HuH-7 (cell line): Measurements from ENCODE around the gene NBEAL1.
A peak's percentile ranks its signal among the peaks of the same experiment; 100 is the strongest.
"Not testable (repeated sequence)": the region's sequence is repeated elsewhere in the genome, so short reads cannot be mapped to it uniquely, and the experiment has no call there.

Experiments used
- DNase-seq: peaks from one replicate; pipeline ENCODE4 v3.0.0; 2011; ENCODE audit warnings: low spot score

The NBEAL1 gene

GRCh38 chr2:203229674-203230073 lies 215.0 kb downstream of the NBEAL1 start:
- DNase-seq = not testable (repeated sequence)

DNA sequence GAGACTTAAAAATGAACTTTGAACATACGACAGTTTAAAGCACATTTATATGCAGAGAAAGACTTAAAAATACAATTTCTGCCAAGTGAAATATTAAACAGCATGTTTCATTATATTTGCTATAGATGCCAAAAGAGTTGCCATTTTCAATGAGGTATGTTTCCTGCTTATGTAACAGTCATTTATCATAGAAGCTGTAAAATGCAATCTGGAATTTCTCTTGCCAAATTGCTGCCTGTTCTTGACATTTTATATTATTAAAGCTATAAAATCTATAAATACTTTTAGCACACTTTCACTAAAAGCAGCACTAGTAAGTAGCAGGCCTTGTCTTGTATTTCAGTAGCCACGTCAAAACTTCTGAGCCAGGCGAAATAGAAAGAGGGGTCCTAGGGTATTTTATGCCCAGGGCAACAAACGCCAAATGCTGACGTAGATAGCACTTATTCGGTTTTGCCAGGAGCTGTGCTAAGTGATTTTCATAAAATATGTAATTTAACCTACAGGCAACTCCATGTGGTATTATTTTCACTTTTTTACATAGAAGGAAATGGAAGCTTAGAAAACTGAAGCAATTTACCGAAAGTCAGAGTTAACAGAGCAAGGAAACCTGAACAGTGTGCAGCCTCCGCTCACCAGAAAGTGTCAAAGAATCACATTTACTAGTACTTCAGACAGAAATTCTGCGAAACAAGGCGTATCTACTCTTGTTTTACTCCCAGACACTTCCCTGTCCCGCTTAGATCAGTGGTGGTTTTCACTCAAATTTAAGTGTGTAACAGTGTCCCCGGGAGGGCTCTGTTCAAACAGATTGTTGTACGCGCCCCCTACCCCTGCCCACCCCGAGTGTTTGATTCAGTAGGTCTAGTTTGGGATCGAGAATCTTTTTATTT lies 222.9 kb downstream of the NBEAL1 start:
- no peak for DNase-seq

- no peak for DNase-seq
Measured at GRCh38 chr2:203238292-203238703, 223.6 kb downstream of the NBEAL1 start.

GRCh38 chr2:203238704-203239526 lies 224.2 kb downstream of the NBEAL1 start, which contains the start of gene CYP20A1:
Gene CYP20A1, plus strand, starts transcription at chr2:203239018. Its CDS starts 45 bp downstream, at chr2:203239063.
- peak; percentile 90 for DNase-seq

GRCh38 chr2:203240491-203240890 lies 225.8 kb downstream of the NBEAL1 start:
- no peak for DNase-seq

DNA sequence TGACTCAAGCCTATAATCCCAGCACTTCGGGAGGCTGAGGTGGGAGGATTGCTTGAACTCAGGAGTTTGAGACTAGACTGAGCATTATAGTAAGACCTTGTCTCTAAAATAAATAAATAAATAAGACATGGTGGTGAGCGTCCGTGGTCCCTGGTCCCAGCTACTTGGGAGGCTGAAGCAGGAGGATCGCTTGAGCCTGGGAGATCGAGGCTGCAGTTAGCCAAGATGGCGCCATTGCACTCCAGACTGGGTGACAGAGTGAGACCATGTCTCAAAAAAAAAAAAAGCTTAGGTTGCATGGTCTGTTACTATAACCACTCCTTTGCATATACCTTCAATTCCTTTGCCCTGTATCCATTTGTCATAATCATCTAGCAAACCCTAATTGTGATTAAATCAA lies 227.8 kb downstream of the NBEAL1 start:
- no peak for DNase-seq

GRCh38 chr2:203246646-203247045 lies 232.0 kb downstream of the NBEAL1 start:
- DNase-seq = no peak

DNA sequence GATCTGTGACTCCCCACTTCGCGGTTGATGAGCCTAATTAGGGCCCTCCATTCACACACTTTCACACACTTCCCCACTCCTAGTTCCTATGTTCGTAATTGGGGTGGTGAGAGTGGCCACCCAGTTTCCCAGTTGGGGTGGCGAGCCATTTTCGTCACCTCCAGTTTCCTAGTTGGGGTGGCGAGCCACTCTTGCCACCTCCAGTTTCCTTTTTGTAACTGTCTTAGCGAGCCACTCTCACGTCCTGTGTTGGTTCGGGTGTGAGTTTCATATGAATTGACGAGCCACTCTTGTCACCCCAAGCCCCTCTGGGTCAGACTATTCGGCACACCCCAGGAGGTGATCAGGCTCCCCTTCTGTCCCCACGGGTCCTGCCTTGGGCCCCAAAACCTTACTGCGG lies 238.1 kb downstream of the NBEAL1 start:
- DNase-seq = no peak

DNA sequence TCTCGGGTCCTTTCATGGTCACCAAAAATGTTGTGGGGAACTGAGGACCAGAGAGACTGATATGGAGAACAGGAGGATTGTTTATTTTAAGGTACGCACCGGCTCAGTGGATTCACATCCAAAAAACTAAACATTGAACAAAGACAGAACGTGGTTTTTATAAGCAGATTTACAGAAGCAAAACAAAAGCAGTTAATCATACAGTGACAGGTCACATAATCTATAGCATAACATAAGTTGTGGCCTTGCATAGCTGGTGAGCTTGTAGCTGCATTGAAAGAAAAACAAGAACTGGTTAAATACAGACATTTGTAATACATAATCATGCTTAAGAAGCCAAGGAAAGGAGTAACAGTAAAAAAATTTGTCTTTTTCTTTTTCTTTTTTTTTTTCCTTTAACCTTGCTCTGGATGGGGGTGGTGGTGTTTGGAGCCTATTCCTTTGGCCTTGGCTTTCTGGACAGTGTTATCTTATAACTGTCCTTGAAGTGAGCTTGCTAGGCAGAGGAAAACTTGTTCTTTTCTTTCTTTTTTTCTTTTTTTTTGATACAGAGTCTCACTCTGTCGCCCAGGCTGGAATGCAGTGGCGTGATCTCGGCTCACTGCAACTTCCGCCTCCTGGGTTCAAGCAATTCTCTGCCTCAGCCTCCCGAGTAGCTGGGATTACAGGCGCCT lies 238.9 kb downstream of the NBEAL1 start:
- not testable (repeated sequence) for DNase-seq

DNA sequence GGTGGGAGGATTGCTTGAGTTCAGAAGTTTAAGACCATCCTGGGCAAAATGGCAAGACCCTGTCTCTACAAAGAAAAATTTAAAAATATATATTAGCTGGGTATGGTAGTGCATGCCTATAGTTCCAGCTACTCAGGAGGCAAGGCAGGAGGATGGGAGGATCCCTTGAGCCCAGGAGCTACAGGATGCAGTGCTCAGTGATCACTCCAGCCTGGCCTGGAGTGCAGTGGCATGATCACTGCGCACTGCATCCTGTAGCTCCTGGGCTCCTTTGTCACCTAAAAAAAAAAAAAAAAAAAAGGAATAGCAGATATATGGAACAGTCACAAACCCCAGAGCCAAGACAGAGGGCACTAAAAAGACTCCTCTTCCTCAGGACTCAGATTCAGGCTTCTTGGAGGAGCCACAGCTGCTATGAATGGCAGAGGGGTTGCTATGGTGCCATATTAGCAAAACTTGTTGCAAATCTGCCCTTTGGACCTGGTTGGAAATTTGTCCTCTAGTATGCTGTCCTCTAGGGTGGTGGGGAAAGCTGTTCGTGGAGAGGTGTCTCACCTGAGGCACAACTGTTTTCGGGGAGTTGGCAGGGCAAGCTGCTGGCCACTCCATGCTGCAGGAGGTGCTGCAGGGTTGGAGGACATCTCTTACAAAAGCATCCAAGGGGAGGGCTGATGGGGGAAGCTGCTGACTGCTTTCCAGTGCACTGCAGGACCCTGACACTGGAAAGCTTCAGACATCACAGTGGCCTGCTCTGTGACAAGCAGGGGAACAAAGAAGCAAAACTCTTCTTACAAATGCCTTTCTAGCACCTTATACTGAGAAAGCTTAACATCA lies 246.9 kb downstream of the NBEAL1 start:
- DNase-seq = peak; percentile 6
